Cerebellar cortex (tissue), 1 donor: ENCODE measurements around the gene EFCC1.
A peak's percentile ranks its signal among the peaks of the same experiment; 100 is the strongest.

Source experiments
- DNase-seq: peaks from one replicate; pipeline ENCODE4 v3.0.0-alpha.2; 2015; ENCODE audit warnings: low spot score

Gene EFCC1

GRCh38 chr3:129001101-129001805, at the start of gene EFCC1:
Gene EFCC1, plus strand, starts transcription at chr3:129001304. Its CDS starts 325 bp downstream, at chr3:129001629.
- no peak for DNase-seq

GRCh38 chr3:128956440-128956839, 44.7 kb upstream of the EFCC1 start:
- no peak for DNase-seq

- no peak for DNase-seq
Measured at GRCh38 chr3:128965280-128965679, 35.8 kb upstream of the EFCC1 start.

GRCh38 chr3:128965818-128966217, 35.3 kb upstream of the EFCC1 start:
- no peak for DNase-seq

- DNase-seq = no peak
Measured at GRCh38 chr3:128967748-128968355, 33.3 kb upstream of the EFCC1 start.

- peak; percentile 49 for DNase-seq
Measured at GRCh38 chr3:128969993-128970739, 30.9 kb upstream of the EFCC1 start.

GRCh38 chr3:128970740-128971047, 30.4 kb upstream of the EFCC1 start:
- no peak for DNase-seq

- DNase-seq = no peak
Measured at GRCh38 chr3:128971421-128972100, 29.5 kb upstream of the EFCC1 start.

GRCh38 chr3:128973988-128974564, 27.0 kb upstream of the EFCC1 start:
- DNase-seq = no peak

- no peak for DNase-seq
Measured at GRCh38 chr3:128975276-128975675, 25.8 kb upstream of the EFCC1 start.

- no peak for DNase-seq
Measured at GRCh38 chr3:128983293-128984069, 17.6 kb upstream of the EFCC1 start.

- DNase-seq = no peak
Measured at GRCh38 chr3:128984596-128984995, 16.5 kb upstream of the EFCC1 start.

- no peak for DNase-seq
Measured at GRCh38 chr3:128987302-128988100, 13.6 kb upstream of the EFCC1 start.

- DNase-seq = no peak
Measured at GRCh38 chr3:128988286-128988685, 12.8 kb upstream of the EFCC1 start.

- DNase-seq = no peak
Measured at GRCh38 chr3:128991355-128991895, 9.7 kb upstream of the EFCC1 start.

- no peak for DNase-seq
Measured at GRCh38 chr3:128992926-128993460, 8.1 kb upstream of the EFCC1 start.

- DNase-seq = peak; percentile 88
Measured at GRCh38 chr3:128993461-128994172, 7.5 kb upstream of the EFCC1 start, which contains the start of gene CFAP92. Gene CFAP92, minus strand, starts transcription at chr3:128994076. Its CDS starts 772 bp downstream, at chr3:128993304.

GRCh38 chr3:128994173-128994512, 7.0 kb upstream of the EFCC1 start:
- DNase-seq = no peak
